Right atrium auricular region (tissue), 2 donors: ENCODE measurements around the gene ADAMTS4. TPM values are rescaled to one million over a fixed set of nuclear protein-coding genes. Genes with fewer than 3 reads are reported as not detected.
A peak's percentile ranks its signal among the peaks of the same experiment; 100 is the strongest.

Source experiments
- DNase-seq: peaks from one replicate; pipeline ENCODE4 v3.0.0-alpha.2; 2019; ENCODE audit warnings: low spot score
- H3K27ac ChIP-seq, 2 donors: fragments of 200-600 bp; sonication (generic); 1 replicate in 1 of 2; 2 replicates in 1 of 2; pipeline ENCODE4 v1.5.1; 2016 to 2019
- H3K27me3 ChIP-seq, 2 donors: fragments of 200-600 bp; sonication (generic); one replicate each; pipeline versions ENCODE4 v1.5.1 to v1.6.0; 2017 to 2019
- H3K36me3 ChIP-seq: fragments of 200-600 bp; sonication (generic); one replicate; pipeline ENCODE4 v1.5.1; 2016
- H3K4me1 ChIP-seq, 2 donors: fragments of 200-600 bp; sonication (generic); one replicate each; pipeline versions ENCODE4 v1.5.1 to v1.6.0; 2017 to 2019
- H3K4me3 ChIP-seq, 2 donors: fragments of 200-600 bp; sonication (generic); 1 replicate in 1 of 2; 2 replicates in 1 of 2; pipeline ENCODE4 v1.5.1; 2017 to 2019; ENCODE audit warnings: mild to moderate bottlenecking in 1 of 2, moderate library complexity in 1 of 2
- H3K9me3 ChIP-seq, 2 donors: fragments of 200-600 bp; sonication (generic); one replicate each; pipeline ENCODE4 v1.5.1; 2019
- CTCF ChIP-seq, 2 donors: fragments of 200-600 bp; sonication (generic); IDR thresholded peaks; one replicate each; pipeline ENCODE4 v1.5.1; 2019; ENCODE audit warnings: antibody characterized with exemption in 2 of 2
- total RNA-seq, 2 donors: library from RNA; depleted of rRNA; stranded (reverse); fragments of >200 nt; gene quantifications; one replicate each; pipeline ENCODE4 v1.1.0, GENCODE V29; 2016

ADAMTS4 gene
- total RNA-seq, 2 donors from 2014 or later = 12.6 to 19.5 TPM

- no peak for DNase-seq
- TF ChIP-seq CTCF (IDR thresholded peaks at IDR 0.05) = peak in 1 of 2 donors; percentile 41
- Histone ChIP-seq H3K36me3 (peaks cover 3% of the 10 kb centered on the region), H3K4me1 (peaks cover 0 to 32% of the 10 kb centered on the region in 2 donors), H3K4me3 (no peak overlapping the region), H3K27me3 (no peaks in the 10 kb centered on the region), H3K27ac (no peak overlapping the region), H3K9me3 (no peaks in the 10 kb centered on the region)
These were observed 18.2 kb downstream of the ADAMTS4 start for GRCh38 chr1:161180639-161181038.

- H3K9me3 ChIP-seq = no peaks in the 10 kb centered on the region
- H3K36me3 ChIP-seq = peaks cover 12% of the 10 kb centered on the region
- TF ChIP-seq CTCF (IDR thresholded peaks at IDR 0.05) = no peak
- no peak for DNase-seq
- no peak overlapping the region for H3K4me3 ChIP-seq
- no peak overlapping the region for H3K27ac ChIP-seq
- H3K4me1 ChIP-seq = peaks cover 0 to 23% of the 10 kb centered on the region in 2 donors
- H3K27me3 ChIP-seq = no peaks in the 10 kb centered on the region
These were observed 19.2 kb downstream of the ADAMTS4 start for GRCh38 chr1:161179698-161180097.

DNA sequence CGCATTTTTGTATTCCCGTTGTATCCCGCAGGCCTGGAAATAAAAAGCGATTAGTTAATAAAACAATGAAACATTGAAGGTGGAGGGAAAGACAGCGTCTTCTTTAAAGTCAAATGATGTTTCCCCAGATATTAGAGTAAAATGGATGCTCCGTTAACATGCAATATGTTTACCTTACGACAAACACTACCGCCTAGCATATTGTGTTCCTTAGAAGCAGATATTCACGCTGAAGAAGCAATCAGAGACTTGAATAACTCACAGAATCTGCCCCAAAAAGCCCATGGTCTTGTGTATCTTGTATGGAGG lies 21.0 kb downstream of the ADAMTS4 start:
- Histone ChIP-seq H3K4me1 (peaks cover 2 to 25% of the 10 kb centered on the region in 2 donors), H3K27me3 (no peaks in the 10 kb centered on the region), H3K36me3 (peaks cover 30% of the 10 kb centered on the region), H3K27ac (peak overlapping the region; percentile 86 to 89), H3K9me3 (no peaks in the 10 kb centered on the region), H3K4me3 (peak overlapping the region; percentile 77 to 93)
- TF ChIP-seq CTCF (IDR thresholded peaks at IDR 0.05) = no peak
- DNase-seq = no peak

- DNase-seq = peak; percentile 89
- no peaks in the 10 kb centered on the region for H3K9me3 ChIP-seq
- peaks cover 36% of the 10 kb centered on the region for H3K36me3 ChIP-seq
- H3K4me3 ChIP-seq = peak within 1 kb of the TSS; percentile 77 to 93
- TF ChIP-seq CTCF (IDR thresholded peaks at IDR 0.05) = peak in 1 of 2 donors; percentile 45
- H3K4me1 ChIP-seq = peaks cover 3 to 31% of the 10 kb centered on the region in 2 donors
- H3K27me3 ChIP-seq = no peaks in the 10 kb centered on the region
- H3K27ac ChIP-seq = peak within 1 kb of the TSS; percentile 86 to 89
These were observed 21.5 kb downstream of the ADAMTS4 start, which contains the start of gene B4GALT3 for GRCh38 chr1:161177112-161177935. B4GALT3 (minus strand) TSS chr1:161177507; CDS start chr1:161176060, 1,447 bp downstream.

GRCh38 chr1:161176468-161177111 lies 22.3 kb downstream of the ADAMTS4 start:
- H3K4me3 ChIP-seq = peak overlapping the region; percentile 77 to 93
- no peaks in the 10 kb centered on the region for H3K27me3 ChIP-seq
- H3K9me3 ChIP-seq = no peaks in the 10 kb centered on the region
- peak overlapping the region; percentile 86 to 89 for H3K27ac ChIP-seq
- no peak for TF ChIP-seq CTCF (IDR thresholded peaks at IDR 0.05)
- DNase-seq = no peak
- H3K4me1 ChIP-seq = peaks cover 3 to 32% of the 10 kb centered on the region in 2 donors
- H3K36me3 ChIP-seq = peaks cover 43% of the 10 kb centered on the region
